H1 (cell line): ENCODE results near the gene C18orf63.
"Not testable (repeated sequence)": the region's sequence is repeated elsewhere in the genome, so short reads cannot be mapped to it uniquely, and the experiment has no call there.

Experiments
- CTCF ChIP-seq, 3 experiments: IDR thresholded peaks; 1 replicate in 2 of 3; 2 replicates in 1 of 3; pipeline versions ENCODE4 v1.5.1 to v1.6.1; 2011; ENCODE audit warnings: low read length in 3 of 3, mild to moderate bottlenecking in 3 of 3, inconsistent platforms in 2 of 3, low read depth in 1 of 3, moderate library complexity in 1 of 3; ENCODE audit not compliant: insufficient read depth in 1 of 3; ENCODE audit errors: control extremely low read depth in 1 of 3
- YY1 ChIP-seq: IDR thresholded peaks from 2 replicates; pipeline ENCODE4 v1.6.1; 2011; ENCODE audit warnings: low read depth, mild to moderate bottlenecking, low read length

DNA sequence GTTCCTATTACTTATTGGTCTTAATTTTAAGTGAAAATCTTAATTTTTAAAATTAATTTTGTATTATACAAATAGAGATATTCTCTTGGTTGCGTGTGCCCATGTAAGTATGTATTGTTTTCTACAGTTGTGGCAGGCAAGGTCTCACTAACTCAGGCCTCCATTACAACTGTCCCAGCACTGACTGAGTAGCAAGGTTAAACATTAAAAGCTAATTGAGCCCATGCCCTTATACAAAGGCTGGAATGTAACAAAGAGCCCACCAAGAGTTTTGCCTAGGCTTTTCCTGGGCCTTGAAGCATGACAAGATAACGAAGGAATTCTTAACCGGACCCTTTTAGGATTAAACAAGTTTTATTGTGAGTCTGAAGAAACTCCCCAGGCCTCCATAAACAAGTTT is 11.2 kb downstream of the C18orf63 start:
- TF ChIP-seq CTCF (IDR thresholded peaks at IDR 0.05; ENCODE audit: control extremely low read depth in 1 of 3, insufficient read depth in 1 of 3, low read depth in 1 of 3, low read length in 3 of 3); YY1: not testable (repeated sequence)
